Hypothalamus (tissue), 51 donors: ENCODE measurements around the gene RNU1-2.
"Not testable (repeated sequence)": the region's sequence is repeated elsewhere in the genome, so short reads cannot be mapped to it uniquely, and the experiment has no call there.

Experiments
- DNase-seq, 51 donors: peaks; one replicate each; lab custom pipeline; 2025; lab: John Stamatoyannopoulos, UW

RNU1-2 gene

DNA sequence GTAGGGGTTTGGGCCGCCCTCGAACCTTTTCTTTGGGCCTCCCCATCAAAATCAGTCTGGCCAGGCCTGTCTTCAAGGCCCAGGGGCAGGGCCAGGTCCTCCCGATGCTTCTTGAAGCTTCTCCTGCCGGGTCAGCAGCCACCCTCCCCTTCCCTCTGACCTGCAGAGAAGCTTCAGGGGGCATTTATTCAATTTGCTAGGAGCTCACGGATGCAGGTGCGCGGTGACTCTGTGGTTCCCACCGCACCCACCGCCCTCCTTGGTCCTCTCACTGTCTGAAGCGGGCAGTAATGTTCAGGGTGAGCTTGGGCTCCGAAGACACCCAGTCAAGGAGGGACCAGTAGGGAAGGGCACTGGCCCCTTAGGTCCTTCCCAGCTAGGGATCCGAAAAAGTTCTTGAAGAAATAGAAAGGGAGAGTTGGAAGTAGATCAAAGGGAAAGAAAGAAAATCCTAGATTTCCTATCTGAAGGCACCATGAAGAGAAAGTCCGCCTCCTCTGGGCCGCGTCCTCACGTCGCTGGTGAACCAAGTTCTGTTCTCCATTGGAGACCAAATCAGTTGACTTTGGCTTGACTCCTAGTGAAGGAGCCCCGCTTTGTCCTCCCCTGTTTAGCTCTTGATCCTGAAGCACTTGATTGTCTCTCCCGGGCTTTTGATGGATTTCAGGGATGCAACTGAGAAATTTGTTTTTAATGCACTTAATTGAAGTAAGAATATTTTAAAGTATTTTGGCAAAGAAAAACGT is 8.7 kb upstream of the RNU1-2 start:
- no peak for DNase-seq

DNA sequence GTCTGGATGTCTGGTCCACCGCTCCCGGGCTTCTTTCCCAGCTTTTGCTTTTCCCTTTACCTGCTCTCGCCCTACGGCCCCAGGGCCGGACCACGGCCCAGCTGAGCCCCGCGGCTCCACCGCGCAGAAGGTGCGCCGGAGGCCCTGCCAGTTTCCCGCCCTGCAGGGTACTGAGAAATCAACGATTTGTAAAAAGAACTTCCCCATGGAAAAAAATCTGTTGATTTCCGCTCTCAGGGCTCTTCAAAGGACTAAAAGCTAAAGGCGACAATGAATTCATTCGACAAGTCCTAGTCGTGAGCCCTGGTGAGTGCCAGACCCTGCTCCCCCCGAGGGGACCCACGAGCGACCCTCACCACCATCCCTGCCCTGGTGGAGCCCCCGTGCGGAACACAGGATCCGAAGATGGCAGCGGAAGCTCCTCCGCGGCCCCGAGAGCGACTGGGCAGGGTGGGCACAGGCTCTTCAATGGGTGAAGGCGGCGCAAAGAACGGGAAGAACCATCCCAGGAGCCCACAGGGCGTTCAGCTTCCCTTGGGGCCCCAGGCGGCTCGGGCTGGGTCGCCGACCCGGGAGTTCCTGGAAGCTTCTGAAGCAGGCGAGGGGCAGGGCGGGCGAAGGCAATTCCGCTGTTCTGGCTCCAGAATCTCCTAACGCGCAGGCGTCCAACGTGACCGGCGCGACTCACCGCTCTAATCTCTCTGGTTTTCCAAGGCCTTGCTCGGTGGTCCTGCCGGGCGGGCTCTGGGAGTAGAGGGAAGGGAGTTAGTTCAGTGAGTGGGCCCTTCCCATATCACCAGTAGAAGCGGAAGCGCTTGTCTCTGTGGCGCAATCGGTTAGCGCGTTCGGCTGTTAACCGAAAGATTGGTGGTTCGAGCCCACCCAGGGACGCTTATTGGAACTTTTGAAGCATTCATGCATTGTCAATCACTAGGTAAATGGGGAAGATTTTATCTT is 6.6 kb upstream of the RNU1-2 start:
- peak in 50 of 51 donors; percentile 27 to 99 (median 72) for DNase-seq

DNA sequence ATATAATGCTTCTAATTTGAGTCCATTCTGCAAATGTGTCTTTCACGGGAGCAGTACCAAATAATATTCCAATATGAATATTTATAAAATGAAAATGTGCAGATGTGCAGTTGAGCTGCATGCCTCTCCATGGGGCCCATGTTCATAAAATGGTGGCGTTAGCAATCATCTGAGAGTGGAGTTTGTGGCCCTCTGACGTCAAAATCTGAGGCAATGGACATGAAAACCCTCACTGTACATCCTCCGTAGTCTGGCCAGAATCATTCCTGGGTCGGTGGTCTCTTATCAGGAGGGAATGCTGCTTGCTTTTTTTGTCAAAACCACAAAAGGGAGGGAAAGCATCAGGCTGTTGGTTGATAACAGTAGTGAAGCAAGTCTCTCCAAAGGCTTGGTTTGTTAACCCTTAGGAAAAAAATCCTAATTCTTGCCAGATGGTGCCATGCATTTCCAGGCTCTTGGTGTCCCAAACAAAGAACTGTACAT is 5.2 kb upstream of the RNU1-2 start:
- not testable (repeated sequence) for DNase-seq

DNA sequence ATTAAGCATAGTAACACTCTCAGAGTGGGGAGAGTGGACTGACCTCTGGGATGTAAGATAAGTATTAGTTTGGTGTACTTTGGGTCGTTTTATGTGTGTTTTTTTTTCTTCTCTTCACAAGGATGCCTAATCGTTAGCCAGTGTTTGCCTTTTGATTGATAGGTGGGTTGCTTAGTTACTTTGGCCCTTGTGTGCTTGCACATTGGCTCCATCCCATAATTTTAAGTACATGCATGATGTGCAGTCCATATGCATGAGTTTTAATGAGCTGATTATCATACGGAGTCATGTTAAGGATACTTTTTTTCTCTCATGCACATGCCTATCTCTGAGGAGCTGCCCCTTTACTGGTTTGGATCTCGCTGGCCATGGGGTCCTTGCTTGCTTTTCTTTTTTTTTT is 4.7 kb upstream of the RNU1-2 start:
- not testable (repeated sequence) for DNase-seq

DNA sequence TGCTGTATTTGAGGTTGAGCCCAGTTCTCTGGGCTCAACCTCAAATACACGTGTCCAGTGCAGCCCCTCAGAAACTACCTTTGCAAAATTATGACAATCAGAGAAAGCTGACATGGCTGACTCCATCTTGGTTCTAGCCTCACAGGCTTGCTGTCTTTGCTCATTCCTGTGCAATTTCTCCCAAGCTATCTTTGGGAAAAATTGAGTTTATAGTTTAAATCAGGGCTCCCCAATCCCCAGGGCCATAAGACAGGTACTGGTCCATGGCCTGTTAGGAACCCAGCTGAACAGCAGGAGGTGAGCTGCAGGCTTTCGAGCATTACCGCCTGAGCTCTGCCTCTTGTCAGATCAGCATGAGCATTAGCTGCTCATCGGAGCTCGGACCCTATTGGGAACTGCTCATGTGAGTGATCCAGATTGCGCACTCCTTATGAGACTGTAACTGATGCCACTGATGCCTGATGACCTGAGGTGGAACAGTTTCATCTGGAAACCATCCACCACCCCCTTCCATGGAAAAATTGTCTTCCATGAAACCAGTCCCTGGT is 2.7 kb upstream of the RNU1-2 start:
- not testable (repeated sequence) for DNase-seq

DNA sequence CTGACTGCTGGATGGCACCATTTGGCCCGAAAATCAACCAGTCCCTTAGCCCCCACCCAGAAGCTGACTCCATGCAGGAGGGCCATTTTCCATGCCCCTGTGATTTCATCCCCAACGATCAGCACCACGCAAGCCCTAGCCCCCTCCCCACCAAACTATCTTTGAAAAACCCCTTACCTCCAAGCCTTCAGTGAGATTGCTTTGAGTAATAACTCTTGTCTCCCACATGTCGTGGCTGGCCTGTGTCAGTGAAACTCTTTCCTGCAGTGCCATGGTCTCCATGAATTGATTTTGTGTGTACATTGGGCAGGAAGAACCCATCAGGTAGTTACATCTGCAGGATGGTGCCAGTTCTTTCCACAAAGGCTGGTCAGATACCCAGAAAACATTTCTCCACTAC is 2.0 kb upstream of the RNU1-2 start:
- not testable (repeated sequence) for DNase-seq

DNA sequence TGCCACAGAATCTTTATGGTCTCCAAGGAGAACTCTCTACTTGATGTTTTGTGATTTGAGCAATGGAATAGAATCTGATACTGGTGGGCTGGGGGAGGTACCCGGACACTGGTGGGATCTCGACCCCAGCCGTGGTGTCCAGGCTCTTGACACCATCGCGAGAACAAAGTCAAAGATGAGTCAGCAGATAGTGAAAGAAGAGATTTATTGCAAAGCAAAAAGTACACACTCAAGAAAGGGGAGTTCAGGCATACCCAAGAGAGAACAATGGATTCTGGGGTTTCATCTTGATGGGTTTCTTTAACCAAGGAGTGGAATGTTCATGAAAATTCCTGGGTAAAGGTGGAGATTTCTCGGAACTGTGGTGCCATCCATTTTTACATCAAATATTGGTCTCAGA is 1.4 kb upstream of the RNU1-2 start:
- DNase-seq = not testable (repeated sequence)

DNA sequence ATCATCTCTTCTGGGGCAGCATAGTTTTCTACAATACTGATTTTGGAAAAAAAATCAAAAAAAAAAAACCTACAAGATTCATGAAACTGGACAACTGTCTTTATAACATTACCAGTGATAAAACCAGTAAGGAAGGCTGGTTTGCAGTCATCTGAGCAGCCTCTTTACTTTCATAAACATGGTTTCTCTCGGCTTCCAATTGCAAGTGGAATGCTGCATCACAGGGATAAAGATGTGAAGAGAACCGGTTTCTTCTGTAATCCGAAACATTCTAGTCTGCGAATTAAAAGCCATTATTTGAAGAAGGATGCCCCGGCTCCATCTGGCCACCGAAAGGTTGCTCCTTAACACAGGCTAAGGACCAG is 565 bp upstream of the RNU1-2 start:
- not testable (repeated sequence) for DNase-seq

DNA sequence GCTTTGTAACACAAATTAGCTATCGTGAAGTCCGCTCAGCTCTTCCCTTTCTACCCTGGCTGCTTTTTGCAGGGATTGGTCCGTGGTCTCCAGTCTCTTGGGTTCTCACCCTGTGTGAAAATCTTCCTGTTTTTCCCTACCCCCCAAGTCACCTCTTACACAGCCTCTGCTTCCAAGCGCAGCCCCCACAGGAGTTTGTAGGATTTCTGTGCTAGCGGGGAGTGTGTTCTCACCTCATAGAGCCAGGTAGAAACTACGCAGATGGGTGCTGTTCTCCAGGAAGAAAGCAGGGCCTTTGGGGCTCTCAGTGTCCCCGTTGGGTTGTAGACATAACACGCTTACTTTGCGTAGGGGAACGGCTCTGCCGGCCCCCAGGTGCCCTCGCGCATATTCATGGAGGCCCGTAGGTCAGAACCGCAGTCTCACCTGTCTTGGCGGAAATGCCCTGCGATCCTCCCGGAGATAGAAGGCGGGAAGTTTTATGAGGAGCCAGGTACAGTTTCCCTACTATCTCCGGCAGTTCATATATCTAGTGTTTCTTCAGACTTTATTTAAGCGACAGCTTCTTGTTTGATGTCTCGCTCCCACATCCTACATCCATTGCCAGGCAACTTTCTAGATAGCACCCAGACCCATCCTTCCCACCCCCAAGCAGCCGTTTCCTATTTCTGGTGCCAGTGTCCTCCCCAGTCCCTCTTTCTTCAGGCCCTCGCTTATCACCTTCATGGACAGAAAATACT is 706 bp downstream of the RNU1-2 start:
- DNase-seq = peak in 17 of 51 donors; percentile 4 to 75 (median 43)

DNA sequence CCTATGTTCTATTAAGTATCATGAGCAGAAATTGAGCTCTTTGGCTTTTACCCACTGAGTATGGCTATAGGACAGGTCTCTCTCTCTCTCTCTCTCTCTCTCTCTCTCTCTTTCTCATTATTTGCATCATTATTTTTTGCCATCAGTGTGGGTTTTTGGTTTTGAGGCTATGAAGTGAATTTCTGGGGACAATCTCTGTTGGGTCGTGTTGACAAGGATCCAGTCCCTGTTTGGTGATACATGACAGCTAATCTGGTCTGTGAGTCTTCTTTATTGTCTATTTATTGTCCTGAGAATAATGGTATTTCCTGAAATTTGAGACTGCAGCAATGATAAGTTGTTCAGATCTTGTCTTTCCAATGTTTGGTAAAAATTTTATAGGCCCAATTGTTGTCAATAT is 1.9 kb downstream of the RNU1-2 start:
- DNase-seq = not testable (repeated sequence)

DNA sequence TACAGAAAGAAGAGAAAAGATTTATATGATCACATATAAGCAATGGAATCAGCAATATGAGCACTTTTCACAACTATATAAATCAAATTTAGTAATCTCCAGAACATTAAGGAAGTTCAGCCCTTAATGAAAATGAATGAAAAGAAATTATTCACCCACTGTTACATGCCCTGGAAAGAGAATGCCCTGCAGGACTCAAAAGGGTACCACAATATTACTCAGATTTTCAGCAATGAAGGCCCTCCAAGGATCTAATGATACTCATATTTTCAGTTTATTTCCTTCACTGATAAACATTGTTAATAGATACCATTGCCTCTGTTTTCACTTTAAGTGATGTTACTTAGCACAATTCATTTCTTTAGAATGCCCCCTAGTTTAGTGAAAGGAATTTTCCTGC is 2.5 kb downstream of the RNU1-2 start:
- not testable (repeated sequence) for DNase-seq

DNA sequence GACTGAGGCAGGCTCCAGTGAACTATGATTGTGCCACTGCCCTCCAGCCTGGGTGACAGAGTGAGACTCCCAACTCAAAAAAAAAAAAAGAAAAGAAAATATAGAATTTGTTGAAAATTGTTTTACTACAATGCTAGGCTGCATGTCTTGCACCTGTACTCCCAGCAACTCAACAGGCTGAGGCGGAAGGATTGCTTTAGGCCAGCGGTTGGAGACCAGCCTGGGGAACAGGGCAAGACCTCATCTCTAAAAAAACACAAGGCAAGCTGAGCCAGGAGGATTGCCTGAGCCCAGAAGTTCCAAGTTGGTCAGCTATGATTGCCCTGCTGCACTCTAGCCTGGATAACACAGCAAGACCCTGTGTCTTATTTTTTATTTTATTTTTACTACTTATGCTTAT is 3.2 kb downstream of the RNU1-2 start:
- not testable (repeated sequence) for DNase-seq

DNA sequence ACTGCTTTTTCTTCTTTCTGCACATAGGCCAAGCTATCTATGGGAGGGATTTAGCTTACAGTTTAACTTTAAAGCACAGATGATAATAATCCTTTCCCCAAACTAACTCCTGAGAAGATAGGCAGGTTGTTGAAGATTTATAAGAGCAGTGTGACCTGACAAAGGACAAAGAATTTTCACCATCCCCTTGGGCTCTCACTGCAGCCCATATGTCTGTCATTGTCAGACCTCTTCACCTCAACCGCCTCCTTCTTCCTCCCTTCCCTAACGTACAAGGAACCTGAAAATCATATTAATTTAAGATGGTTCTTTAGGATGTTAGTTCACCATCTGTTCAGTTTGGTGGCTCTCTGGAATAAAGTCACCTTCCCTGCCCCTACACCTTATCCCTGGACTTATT is 5.0 kb downstream of the RNU1-2 start:
- no peak for DNase-seq

DNA sequence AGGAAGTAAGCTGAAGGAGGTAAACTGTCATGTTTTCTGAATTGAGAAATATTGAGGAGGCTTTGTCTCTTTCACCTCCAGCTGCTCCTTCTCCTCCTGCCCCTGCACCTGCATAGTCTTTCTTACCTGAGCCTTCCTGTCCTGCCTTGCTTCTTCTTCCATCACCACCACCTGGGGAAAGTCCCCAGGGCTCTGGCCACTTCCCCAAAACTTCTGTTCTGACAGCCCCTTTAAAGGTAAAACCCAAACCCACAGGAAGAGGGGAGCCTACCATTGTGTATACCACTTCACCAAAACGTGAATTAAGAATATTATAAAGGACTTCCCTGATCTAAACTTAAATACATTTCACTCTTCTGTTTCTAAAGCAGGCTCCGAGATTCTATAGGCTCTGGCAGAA is 5.6 kb downstream of the RNU1-2 start:
- DNase-seq = not testable (repeated sequence)

DNA sequence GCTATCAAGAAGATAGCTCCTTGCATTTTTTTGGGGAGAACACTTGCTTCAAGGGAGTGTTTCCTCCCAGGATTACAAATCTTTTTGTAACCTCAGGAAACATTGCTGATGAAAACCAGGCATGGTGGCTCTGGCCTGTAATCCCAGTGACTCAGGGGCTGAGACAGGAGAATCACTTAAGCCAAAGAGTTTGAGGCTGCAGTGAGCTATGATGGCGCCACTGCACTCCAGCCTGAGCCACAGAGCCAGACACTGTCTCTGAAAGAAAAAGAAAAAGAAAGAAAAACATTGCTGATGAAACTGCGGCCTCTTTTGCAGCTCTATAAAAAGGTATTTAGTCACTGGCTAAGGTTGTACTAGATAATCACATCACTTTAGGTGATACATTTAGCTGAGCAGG is 7.3 kb downstream of the RNU1-2 start:
- DNase-seq = no peak

DNA sequence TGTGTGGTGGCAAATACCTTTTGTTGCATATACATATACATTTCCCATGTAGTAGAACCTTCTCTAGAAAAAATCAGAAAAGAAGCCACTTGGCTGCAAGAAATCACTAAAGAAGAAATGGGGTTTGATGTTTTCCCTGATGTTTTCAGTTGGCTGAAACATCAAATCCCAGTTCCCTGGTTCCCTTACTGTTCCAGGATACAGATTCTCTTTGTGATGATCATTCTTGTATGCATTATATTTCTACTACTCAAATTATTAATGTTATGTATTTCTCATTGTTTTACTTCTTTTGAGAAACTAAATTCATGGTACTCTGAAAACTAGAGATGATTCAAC is 7.6 kb downstream of the RNU1-2 start:
- DNase-seq = peak in 1 of 51 donors; percentile 47

DNA sequence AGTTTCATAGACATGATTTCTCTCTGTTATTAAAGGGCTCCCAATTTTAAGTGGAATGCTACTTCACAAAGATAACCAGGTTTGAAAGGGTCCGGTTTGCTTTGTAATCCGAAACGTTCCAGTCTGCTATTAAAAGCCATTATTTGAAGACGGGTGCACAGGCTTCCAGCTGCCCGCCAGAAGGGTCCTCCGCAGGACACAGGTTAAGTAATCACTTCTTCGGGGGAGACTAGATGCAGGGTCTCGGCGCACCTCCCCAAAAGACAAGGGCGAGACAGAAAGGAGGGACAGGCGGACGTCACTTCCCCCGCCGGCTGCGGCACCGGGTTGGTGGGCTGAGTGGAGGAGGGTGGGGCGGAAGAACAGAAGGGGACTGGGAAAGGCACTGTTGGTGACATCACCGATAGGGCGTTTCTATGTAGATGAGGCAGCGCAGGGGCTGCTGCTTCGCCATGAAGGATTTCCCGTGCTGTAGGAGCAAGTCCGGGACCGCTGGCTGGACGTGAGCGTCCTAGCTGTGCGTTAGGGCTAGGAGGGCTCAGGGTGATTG is 8.9 kb downstream of the RNU1-2 start:
- peak; percentile 83 to 100 (median 99) for DNase-seq

DNA sequence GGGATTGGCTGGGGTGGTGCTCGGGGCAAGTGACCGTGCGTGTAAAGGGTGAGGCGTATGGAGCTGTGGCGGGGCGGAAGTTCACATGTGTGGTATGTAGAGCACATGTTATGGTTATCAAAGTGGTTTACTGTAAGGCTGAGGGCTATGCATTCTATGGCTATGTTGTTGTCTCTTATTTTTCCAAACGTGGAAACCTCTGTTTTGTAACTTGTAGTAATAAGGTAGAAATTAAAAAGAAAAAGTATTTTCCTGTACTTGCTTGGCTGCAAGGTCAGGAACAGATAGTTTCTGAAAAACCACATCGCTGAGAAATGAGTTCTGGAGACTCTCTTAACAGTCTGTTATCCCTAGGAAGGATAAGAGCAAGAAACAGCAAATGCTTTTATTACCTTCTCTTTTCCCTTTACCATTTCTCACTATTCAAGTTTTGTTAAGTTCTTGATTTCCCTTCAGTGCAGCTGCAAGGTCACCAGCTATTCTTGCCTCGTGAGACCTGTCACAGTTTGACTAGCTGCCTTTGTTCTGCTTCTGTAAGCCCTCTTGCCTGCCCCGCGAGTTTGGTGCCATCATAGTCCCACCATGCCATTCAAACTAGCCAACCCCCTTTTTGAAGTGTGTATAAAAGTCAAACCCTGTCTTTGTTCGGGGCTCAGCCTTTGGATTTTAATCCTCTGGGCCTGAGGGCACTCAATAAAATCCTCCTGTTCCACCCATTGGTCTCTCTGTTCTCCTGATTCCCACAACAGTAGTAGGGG is 9.5 kb downstream of the RNU1-2 start:
- DNase-seq = peak in 14 of 51 donors; percentile 11 to 86 (median 37)

DNA sequence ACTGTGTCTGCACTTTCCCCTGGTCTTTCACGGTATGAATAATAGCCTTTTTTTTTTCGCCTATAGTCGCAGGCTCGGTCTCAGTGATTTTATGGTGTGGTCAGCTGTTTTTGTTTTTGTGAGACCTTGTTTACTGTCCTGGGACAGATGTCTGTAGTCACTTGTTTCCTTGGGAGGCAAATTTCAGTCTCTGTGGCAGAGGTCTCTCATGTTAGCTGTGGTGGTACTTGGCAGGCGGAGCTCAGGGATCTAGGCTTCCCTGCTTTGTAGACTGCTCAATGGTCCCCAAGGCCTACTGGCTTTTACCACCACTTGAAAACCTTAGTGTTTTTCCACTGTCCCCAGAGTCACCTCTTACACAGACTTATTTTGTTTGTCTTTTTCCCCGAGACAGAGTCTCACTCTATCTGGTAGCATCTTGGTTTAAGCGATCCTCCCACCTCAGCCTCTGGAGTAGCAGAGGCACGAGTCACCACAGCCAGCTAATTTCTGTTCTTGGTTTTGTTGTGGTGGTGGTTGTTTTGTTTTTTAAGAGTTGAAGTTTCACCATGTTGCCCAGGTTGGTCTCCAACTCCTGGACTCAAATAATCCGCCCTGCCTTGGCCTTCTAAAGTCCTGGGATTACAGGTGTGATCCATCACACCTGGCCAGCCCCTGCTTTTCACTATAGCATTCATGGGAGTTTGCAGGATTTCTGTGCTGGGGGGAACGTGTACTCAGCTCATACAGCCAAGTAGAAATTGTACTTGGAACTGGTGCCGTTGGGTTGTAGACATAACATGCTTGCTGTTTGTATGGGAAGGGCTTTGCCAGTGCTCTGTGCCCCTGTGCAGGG is 10.3 kb downstream of the RNU1-2 start:
- no peak for DNase-seq
